Peyer's patch (tissue), 4 donors: ENCODE results near the gene NEK8. TPM values are rescaled to one million over a fixed set of nuclear protein-coding genes. Genes with fewer than 3 reads are reported as not detected.

Experiments used
- DNase-seq, 3 donors: peaks; one replicate each; pipeline ENCODE4 v3.0.0-alpha.2; 2017 to 2019
- H3K27ac ChIP-seq, 4 donors: fragments of 200-600 bp; sonication (generic); one replicate each; pipeline ENCODE4 v1.5.1; 2016 to 2019
- H3K27me3 ChIP-seq, 2 donors: fragments of 200-600 bp; sonication (generic); one replicate each; pipeline ENCODE4 v1.5.1; 2019
- H3K36me3 ChIP-seq, 3 donors: fragments of 200-600 bp; sonication (generic); one replicate each; pipeline ENCODE4 v1.5.1; 2016 to 2019
- H3K4me1 ChIP-seq, 4 donors: fragments of 200-600 bp; sonication (generic); one replicate each; pipeline ENCODE4 v1.5.1; 2016 to 2019
- H3K4me3 ChIP-seq, 4 donors: fragments of 200-600 bp; sonication (generic); 1 replicate in 3 of 4; 2 replicates in 1 of 4; pipeline ENCODE4 v1.5.1; 2016 to 2019; ENCODE audit warnings: mild to moderate bottlenecking in 1 of 4
- H3K9me3 ChIP-seq, 4 donors: fragments of 200-600 bp; sonication (generic); one replicate each; pipeline ENCODE4 v1.5.1; 2016 to 2019; ENCODE audit warnings: mild to moderate bottlenecking in 1 of 4
- CTCF ChIP-seq, 6 experiments: fragments of 450-650 bp in 4 of 6; fragments of 200-600 bp in 2 of 6; sonication (generic) in 1 of 6; IDR thresholded peaks; one replicate each; pipeline ENCODE4 v1.5.1; 2017 to 2019; ENCODE audit warnings: antibody characterized with exemption in 6 of 6, mild to moderate bottlenecking in 3 of 6, moderate library complexity in 1 of 6
- POLR2A ChIP-seq, 2 donors: fragments of 450-650 bp; IDR thresholded peaks; one replicate each; pipeline ENCODE4 v1.5.1; 2017; ENCODE audit warnings: antibody characterized with exemption in 2 of 2, mild to moderate bottlenecking in 2 of 2, moderate library complexity in 2 of 2
- total RNA-seq, 4 donors: library from RNA; depleted of rRNA; stranded (reverse); fragments of >200 nt; gene quantifications; one replicate each; pipeline ENCODE4 v1.1.0, GENCODE V29; 2016

Gene NEK8
- total RNA-seq, 4 donors from 2014 or later, result 7.4 to 89.1 (median 14.0) TPM

GRCh38 chr17:28737770-28738679 lies 9.4 kb downstream of the NEK8 start:
- H3K27me3 ChIP-seq, result no peaks in the 10 kb centered on the region
- peak overlapping the region in 1 of 4 donors; percentile 10 for H3K4me3 ChIP-seq
- H3K36me3 ChIP-seq, result no peaks in the 10 kb centered on the region
- no peak for TF ChIP-seq CTCF (IDR thresholded peaks at IDR 0.05)
- no peak for TF ChIP-seq POLR2A (IDR thresholded peaks at IDR 0.05)
- peak in 2 of 3 donors; percentile 88 to 89 for DNase-seq
- no peaks in the 10 kb centered on the region for H3K9me3 ChIP-seq
- H3K4me1 ChIP-seq, result peaks cover 0 to 23% (median 14%) of the 10 kb centered on the region in 4 donors
- H3K27ac ChIP-seq, result peak overlapping the region in 2 of 4 donors; percentile 52 to 83

- Histone ChIP-seq H3K27ac (peak overlapping the region in 2 of 4 donors; percentile 52 to 83), H3K27me3 (no peaks in the 10 kb centered on the region), H3K36me3 (no peaks in the 10 kb centered on the region), H3K4me3 (no peak overlapping the region), H3K4me1 (peaks cover 0 to 23% (median 16%) of the 10 kb centered on the region in 4 donors), H3K9me3 (no peaks in the 10 kb centered on the region)
- TF ChIP-seq POLR2A (IDR thresholded peaks at IDR 0.05) (no peak), CTCF (IDR thresholded peaks at IDR 0.05) (no peak)
- peak in 2 of 3 donors; percentile 83 to 86 for DNase-seq
Observed at GRCh38 chr17:28738680-28739384, 10.2 kb downstream of the NEK8 start.

GRCh38 chr17:28740406-28741357 lies 12.1 kb downstream of the NEK8 start:
- no peaks in the 10 kb centered on the region for H3K36me3 ChIP-seq
- H3K4me1 ChIP-seq, result peaks cover 0 to 33% (median 21%) of the 10 kb centered on the region in 4 donors
- no peaks in the 10 kb centered on the region for H3K27me3 ChIP-seq
- DNase-seq, result no peak
- TF ChIP-seq CTCF (IDR thresholded peaks at IDR 0.05), result no peak
- no peak for TF ChIP-seq POLR2A (IDR thresholded peaks at IDR 0.05)
- no peak overlapping the region for H3K4me3 ChIP-seq
- H3K9me3 ChIP-seq, result no peaks in the 10 kb centered on the region
- peak overlapping the region in 2 of 4 donors; percentile 99 for H3K27ac ChIP-seq

- Histone ChIP-seq H3K4me1 (peaks cover 0 to 43% (median 29%) of the 10 kb centered on the region in 4 donors), H3K9me3 (no peaks in the 10 kb centered on the region), H3K27me3 (no peaks in the 10 kb centered on the region), H3K36me3 (no peaks in the 10 kb centered on the region), H3K27ac (peak overlapping the region in 3 of 4 donors; percentile 99), H3K4me3 (no peak overlapping the region)
- TF ChIP-seq POLR2A (IDR thresholded peaks at IDR 0.05) (no peak), CTCF (IDR thresholded peaks at IDR 0.05) (no peak)
- peak in 2 of 3 donors; percentile 73 to 75 for DNase-seq
Observed at GRCh38 chr17:28741358-28742349, 13.1 kb downstream of the NEK8 start.
